HepG2 (cell line): ENCODE data around the gene SLC28A3. TPM values are rescaled to one million over a fixed set of nuclear protein-coding genes. Genes with fewer than 3 reads are reported as not detected.

ENCODE experiments used
- ATAC-seq: fragments of 200-7000 bp; cut with Tn5 transposase; 3 replicates; pipeline ENCODE4 v1.9.1; 2020; ENCODE audit warnings: mild to moderate bottlenecking, moderate library complexity
- BruUV-seq: library from RNA; stranded (reverse); fragments of 400-500 nt; replicated peaks from 2 replicates; lab custom pipeline; 2021; lab: Mats Ljungman, UMichigan
- CTCF ChIA-PET: fragments of 300-600 bp; formaldehyde crosslinking; extraction: SDS; loops from one replicate; lab custom pipeline; 2021; ENCODE audit warnings: low total read pairs, inconsistent platforms, low intra/inter-chr PET ratio; lab: Yijun Ruan, JAX
- POLR2A ChIA-PET: fragments of 350-600 bp; sonication (Branson Sonifier 250); formaldehyde crosslinking; loops from one replicate; lab custom pipeline; 2020; ENCODE audit warnings: antibody characterized with exemption, inconsistent platforms; lab: Yijun Ruan, JAX
- DNase-seq: peaks from one replicate; pipeline ENCODE4 v3.0.0-alpha.2; 2015; ENCODE audit warnings: low spot score
- FAIRE-seq: peaks from 3 replicates; lab custom pipeline; 2011; peaks lifted over from hg19 to GRCh38; lab: Jason Lieb, UNC
- H2AFZ ChIP-seq: one replicate; pipeline ENCODE4 v1.6.1; 2011; ENCODE audit warnings: low read length, inconsistent platforms
- H3K27ac ChIP-seq: fragments of 300-600 bp; 3 replicates; pipeline ENCODE4 v1.8.0; 2011; ENCODE audit warnings: mixed run types, mild to moderate bottlenecking, mixed read lengths, low read length, inconsistent platforms; ENCODE audit not compliant: insufficient read depth; ENCODE audit errors: extremely low read length
- H3K27me3 ChIP-seq, 2 experiments: fragments of 200-600 bp in 1 of 2; 2 replicates in 1 of 2; 3 replicates in 1 of 2; pipeline versions ENCODE4 v1.6.0 to v1.8.0; 2011; ENCODE audit warnings: low read length in 2 of 2, mild to moderate bottlenecking in 2 of 2, moderate library complexity in 2 of 2, inconsistent platforms in 1 of 2; ENCODE audit not compliant: insufficient read depth in 2 of 2, control insufficient read depth in 1 of 2
- H3K36me3 ChIP-seq, 2 experiments: fragments of 200-600 bp in 1 of 2; replicated peaks in 1 of 2; 2 replicates in 1 of 2; 3 replicates in 1 of 2; pipeline versions ENCODE4 v1.5.1 to v1.8.0; 2011; ENCODE audit warnings: low read length in 2 of 2, inconsistent platforms in 1 of 2; ENCODE audit not compliant: insufficient read depth in 2 of 2, control insufficient read depth in 1 of 2
- H3K4me1 ChIP-seq: 2 replicates; pipeline ENCODE4 v1.5.1; 2012; ENCODE audit warnings: low read length, inconsistent platforms; ENCODE audit not compliant: insufficient read depth
- H3K4me2 ChIP-seq: 2 replicates; pipeline ENCODE4 v1.6.0; 2011; ENCODE audit warnings: low read depth, low read length, inconsistent platforms
- H3K4me3 ChIP-seq, 3 experiments: fragments of 200-600 bp in 1 of 3; sonication (generic), shearing (Covaris generic) in 1 of 3; replicated peaks in 1 of 3; 2 replicates each; pipeline ENCODE4 v1.5.1; 2011 to 2016; ENCODE audit warnings: low read length in 3 of 3, inconsistent platforms in 2 of 3, low read depth in 2 of 3, mild to moderate bottlenecking in 2 of 3, control low read depth in 1 of 3, mixed read lengths in 1 of 3; ENCODE audit not compliant: insufficient read depth in 1 of 3
- H3K79me2 ChIP-seq: one replicate; pipeline ENCODE4 v1.6.1; 2011; ENCODE audit warnings: low read length, inconsistent platforms; ENCODE audit not compliant: insufficient read depth
- H3K9ac ChIP-seq: 2 replicates; pipeline ENCODE4 v1.6.0; 2011; ENCODE audit warnings: mild to moderate bottlenecking, low read depth, low read length, inconsistent platforms; ENCODE audit not compliant: insufficient read depth
- H3K9me3 ChIP-seq: 2 replicates; pipeline ENCODE4 v1.5.1; 2012; ENCODE audit warnings: mild to moderate bottlenecking, low read length
- H4K20me1 ChIP-seq: 2 replicates; pipeline ENCODE4 v1.6.0; 2011; ENCODE audit warnings: inconsistent platforms, mild to moderate bottlenecking, low read length, moderate library complexity; ENCODE audit not compliant: insufficient read depth
- AKAP8 ChIP-seq: sonication (generic); formaldehyde crosslinking; IDR thresholded peaks from 2 replicates; pipeline ENCODE4 v1.5.1; 2020; ENCODE audit warnings: mild to moderate bottlenecking, missing genetic modification reagents
- ERF ChIP-seq: IDR thresholded peaks from 2 replicates; pipeline ENCODE4 v1.6.1; 2018; ENCODE audit warnings: missing biosample characterization, missing genetic modification reagents
- HDAC6 ChIP-seq: fragments of 200-600 bp; sonication (generic); IDR thresholded peaks from 2 replicates; pipeline ENCODE4 v1.7.0; 2017; ENCODE audit warnings: mild to moderate bottlenecking, antibody characterized with exemption, low read length, low read depth
- HES4 ChIP-seq: sonication (generic); formaldehyde crosslinking; IDR thresholded peaks from 2 replicates; pipeline ENCODE4 v1.9.0; 2021; ENCODE audit warnings: mild to moderate bottlenecking, missing genetic modification reagents, borderline replicate concordance
- IRF2 ChIP-seq: IDR thresholded peaks from 2 replicates; pipeline ENCODE4 v1.6.1; 2018; ENCODE audit warnings: missing genetic modification reagents, missing compliant biosample characterization
- ISL2 ChIP-seq: sonication (generic); formaldehyde crosslinking; IDR thresholded peaks from 2 replicates; pipeline ENCODE4 v1.5.0; 2020; ENCODE audit warnings: missing genetic modification reagents
- JUND ChIP-seq: sonication (generic); formaldehyde crosslinking; IDR thresholded peaks from 2 replicates; pipeline ENCODE4 v1.8.0; 2022; ENCODE audit warnings: mild to moderate bottlenecking, missing genetic modification reagents
- KDM5B ChIP-seq: sonication (generic); formaldehyde crosslinking; IDR thresholded peaks from 2 replicates; pipeline ENCODE4 v1.4.0; 2020; ENCODE audit warnings: missing genetic modification reagents, mild to moderate bottlenecking, borderline replicate concordance
- NR3C1 ChIP-seq: sonication (generic); formaldehyde crosslinking; IDR thresholded peaks from 2 replicates; pipeline ENCODE4 v1.4.0; 2020; ENCODE audit warnings: missing genetic modification reagents
- SRF ChIP-seq: IDR thresholded peaks from 2 replicates; pipeline ENCODE4 v1.6.1; 2011; ENCODE audit warnings: mild to moderate bottlenecking, low read depth, low read length, moderate library complexity
- ZC3H13 ChIP-seq: sonication (generic); formaldehyde crosslinking; IDR thresholded peaks from 2 replicates; pipeline ENCODE4 v1.8.1; 2023; ENCODE audit warnings: mild to moderate bottlenecking, missing genetic modification reagents, moderate library complexity
- ZFP37 ChIP-seq: sonication (generic); formaldehyde crosslinking; IDR thresholded peaks from 2 replicates; pipeline ENCODE4 v1.4.0; 2020; ENCODE audit warnings: missing genetic modification reagents, borderline replicate concordance
- ZNF136 ChIP-seq: sonication (generic); formaldehyde crosslinking; IDR thresholded peaks from 2 replicates; pipeline ENCODE4 v1.8.1; 2022; ENCODE audit warnings: low read depth, mild to moderate bottlenecking, moderate library complexity, missing genetic modification reagents
- ZNF207 ChIP-seq: fragments of 450-650 bp; IDR thresholded peaks from 2 replicates; pipeline ENCODE4 v1.6.1; 2016; ENCODE audit warnings: antibody characterized with exemption, borderline replicate concordance
- ZNF33A ChIP-seq: sonication (generic); formaldehyde crosslinking; IDR thresholded peaks from 2 replicates; pipeline ENCODE4 v1.5.1; 2020; ENCODE audit warnings: missing genetic modification reagents, mild to moderate bottlenecking, moderate library complexity, borderline replicate concordance
- ZNF619 ChIP-seq: sonication (generic); formaldehyde crosslinking; IDR thresholded peaks from 2 replicates; pipeline ENCODE4 v1.4.0; 2020; ENCODE audit warnings: mild to moderate bottlenecking, missing genetic modification reagents
- ZNF761 ChIP-seq: sonication (generic); formaldehyde crosslinking; conservative IDR thresholded peaks from 2 replicates; pipeline ENCODE4 v1.4.0; 2020; ENCODE audit warnings: mild to moderate bottlenecking, missing genetic modification reagents
- ZNF878 ChIP-seq: sonication (generic); formaldehyde crosslinking; IDR thresholded peaks from 2 replicates; pipeline ENCODE4 v1.8.1; 2023; ENCODE audit warnings: mild to moderate bottlenecking, missing genetic modification reagents, moderate library complexity
- ZSCAN20 ChIP-seq: sonication (generic); formaldehyde crosslinking; IDR thresholded peaks from 2 replicates; pipeline ENCODE4 v1.4.0; 2020; ENCODE audit warnings: missing genetic modification reagents, mild to moderate bottlenecking, borderline replicate concordance
- WGBS: methylation state at CpG from one replicate; pipeline ENCODE4 v1.1.6; 2017; ENCODE audit warnings: low lambda C conversion rate; 5-methylcytosine and 5-hydroxymethylcytosine counted together
- in situ Hi-C: cut with HindIII; loops from 2 replicates; pipeline ENCODE4 v1.10.0; 2017; ENCODE audit warnings: low pct_unique_long_range_greater_than_20kb; ENCODE audit not compliant: extremely low pct_ligation_motif_present
- intact Hi-C: fragments of 100-400 bp; cut with micrococcal nuclease; formaldehyde crosslinking; loops from one replicate; pipeline ENCODE4 v1.10.0; 2022; ENCODE audit not compliant: unreplicated experiment
- polyA plus RNA-seq, 8 experiments: library from polyadenylated mRNA; depleted of rRNA in 3 of 8; stranded (reverse) in 7 of 8; unstranded in 1 of 8; fragments of >200 nt; fragmentation: Illumina TruSeq in 4 of 8; extraction: Trizol in 4 of 8; gene quantifications; 2 replicates each; pipeline versions ENCODE4 v1.2.1 to v1.2.3, GENCODE V29; 2011 to 2016; ENCODE audit warnings: low read depth in 4 of 8, missing spikeins in 1 of 8, mixed read lengths in 1 of 8; ENCODE audit not compliant: insufficient read depth in 1 of 8
- total RNA-seq, 5 experiments: library from RNA; depleted of rRNA; stranded (reverse); fragments of >200 nt; fragmentation: Illumina TruSeq; extraction: Trizol; gene quantifications; 2 replicates each; pipeline ENCODE4 v1.2.3, GENCODE V29; 2016; ENCODE audit warnings: low read depth in 1 of 5
- TF ChIP-seq, protein P1 (sequence below): sonication (generic); formaldehyde crosslinking; IDR thresholded peaks from 2 replicates; pipeline ENCODE4 v1.5.0; 2020; ENCODE audit warnings: mild to moderate bottlenecking, missing genetic modification reagents

SLC28A3 gene
- total and polyA plus RNA-seq, 2 of the 13 experiments (the other 11 are each of a cell fraction or from before 2014, with no cell fraction given): not detected

DNA sequence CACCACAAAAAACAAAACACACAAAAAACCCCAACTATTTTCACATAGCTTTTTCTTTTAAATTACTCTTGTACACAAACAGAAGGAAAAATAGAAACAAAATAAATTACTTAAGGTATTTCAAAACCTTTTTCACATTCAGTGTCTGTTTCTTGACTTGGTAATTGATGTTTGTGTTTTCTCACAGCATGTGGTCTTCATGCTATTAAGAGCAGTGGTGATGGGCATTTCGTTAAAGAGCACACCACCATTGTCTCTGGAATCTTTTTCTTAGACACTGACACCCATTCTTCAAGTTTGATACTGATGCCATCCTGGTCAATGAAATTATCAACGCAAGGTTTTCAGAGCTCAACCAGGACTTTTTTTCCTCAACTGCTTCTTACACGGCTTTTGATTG, 63.8 kb downstream of the SLC28A3 start (continued):
- TF ChIP-seq ZSCAN20 (CRISPR knock-in tag): no peak
- no peak for TF ChIP-seq ZC3H13
- no peak for TF ChIP-seq JUND (CRISPR knock-in tag)
- no peak for TF ChIP-seq ZNF619 (CRISPR knock-in tag)
- TF ChIP-seq AKAP8 (CRISPR knock-in tag): no peak
- no peak for TF ChIP-seq KDM5B (CRISPR knock-in tag)
- TF ChIP-seq HES4: no peak
- TF ChIP-seq, all 625 proteins: peak for 0

DNA sequence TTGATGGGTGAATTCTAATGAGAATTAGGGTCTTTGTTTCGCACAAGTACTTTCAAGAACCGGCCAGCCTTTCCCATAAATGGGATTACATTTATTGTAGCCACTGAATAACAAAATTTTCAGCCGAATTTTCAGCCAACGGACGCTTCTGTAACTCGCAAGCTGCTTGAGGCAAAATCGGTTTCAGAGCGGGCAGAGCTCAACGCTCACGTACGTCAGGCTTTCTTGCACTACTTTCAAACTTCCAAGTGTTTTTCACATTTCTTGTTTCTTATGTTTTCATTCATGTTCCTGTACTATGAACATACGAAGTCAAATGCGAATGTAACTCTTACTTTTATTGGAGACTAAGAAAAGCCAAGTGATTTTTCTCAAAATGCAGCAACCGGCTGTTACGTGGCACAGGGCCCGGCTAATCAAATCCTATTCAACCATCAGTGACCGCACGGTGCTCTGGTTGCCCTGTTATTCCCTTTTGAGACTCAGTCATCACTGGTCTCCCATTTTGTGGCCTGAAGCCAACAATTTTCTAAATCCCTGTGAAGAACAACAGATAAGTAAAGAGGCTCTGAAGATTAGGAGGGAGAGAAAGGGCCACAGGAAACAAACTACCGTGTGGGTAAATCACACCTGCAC, 68.5 kb downstream of the SLC28A3 start:
- in situ Hi-C loops (no loop called here), intact Hi-C loops (no loop called here)
- Histone ChIP-seq H3K9me3 (no peaks in the 10 kb centered on the region), H3K4me2 (no peak overlapping the region), H4K20me1 (no peaks in the 10 kb centered on the region), H2AFZ (no peak overlapping the region), H3K4me1 (no peaks in the 10 kb centered on the region), H3K27me3 (peaks cover 0 to 22% of the 10 kb centered on the region in 2 experiments; a peak in 3 of 5 replicates), H3K79me2 (no peaks in the 10 kb centered on the region), H3K36me3 (no peaks in the 10 kb centered on the region), H3K9ac (no peak overlapping the region), H3K27ac (no peak overlapping the region), H3K4me3 (no peak overlapping the region)
- no TSS peak for BruUV-seq
- ChIA-PET POLR2A (no interaction called here), CTCF (no interaction called here)
- 46% methylated on average over 18 of the region's 19 CpGs for WGBS
- DNase-seq: no peak
- no peak for FAIRE-seq
- ATAC-seq: no peak
- TF ChIP-seq ZNF878 (CRISPR knock-in tag) (no peak), ZNF207 (no peak), ZFP37 (no peak), ISL2 (CRISPR knock-in tag) (no peak), ERF (CRISPR knock-in tag) (no peak), SRF (no peak), IRF2 (CRISPR knock-in tag) (no peak), ZNF761 (CRISPR knock-in tag) (no peak), NR3C1 (no peak), ZNF136 (CRISPR knock-in tag) (no peak), ZNF33A (CRISPR knock-in tag) (no peak), HDAC6 (no peak)
- TF ChIP-seq, protein P1, sequence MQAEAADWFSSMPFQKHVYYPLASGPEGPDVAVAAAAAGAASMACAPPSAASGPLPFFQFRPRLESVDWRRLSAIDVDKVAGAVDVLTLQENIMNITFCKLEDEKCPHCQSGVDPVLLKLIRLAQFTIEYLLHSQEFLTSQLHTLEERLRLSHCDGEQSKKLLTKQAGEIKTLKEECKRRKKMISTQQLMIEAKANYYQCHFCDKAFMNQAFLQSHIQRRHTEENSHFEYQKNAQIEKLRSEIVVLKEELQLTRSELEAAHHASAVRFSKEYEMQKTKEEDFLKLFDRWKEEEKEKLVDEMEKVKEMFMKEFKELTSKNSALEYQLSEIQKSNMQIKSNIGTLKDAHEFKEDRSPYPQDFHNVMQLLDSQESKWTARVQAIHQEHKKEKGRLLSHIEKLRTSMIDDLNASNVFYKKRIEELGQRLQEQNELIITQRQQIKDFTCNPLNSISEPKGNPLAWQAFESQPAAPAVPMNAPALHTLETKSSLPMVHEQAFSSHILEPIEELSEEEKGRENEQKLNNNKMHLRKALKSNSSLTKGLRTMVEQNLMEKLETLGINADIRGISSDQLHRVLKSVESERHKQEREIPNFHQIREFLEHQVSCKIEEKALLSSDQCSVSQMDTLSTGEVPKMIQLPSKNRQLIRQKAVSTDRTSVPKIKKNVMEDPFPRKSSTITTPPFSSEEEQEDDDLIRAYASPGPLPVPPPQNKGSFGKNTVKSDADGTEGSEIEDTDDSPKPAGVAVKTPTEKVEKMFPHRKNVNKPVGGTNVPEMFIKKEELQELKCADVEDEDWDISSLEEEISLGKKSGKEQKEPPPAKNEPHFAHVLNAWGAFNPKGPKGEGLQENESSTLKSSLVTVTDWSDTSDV (CRISPR knock-in tag): no peak
